Measurements from ENCODE around the gene MBTD1.

DNA sequence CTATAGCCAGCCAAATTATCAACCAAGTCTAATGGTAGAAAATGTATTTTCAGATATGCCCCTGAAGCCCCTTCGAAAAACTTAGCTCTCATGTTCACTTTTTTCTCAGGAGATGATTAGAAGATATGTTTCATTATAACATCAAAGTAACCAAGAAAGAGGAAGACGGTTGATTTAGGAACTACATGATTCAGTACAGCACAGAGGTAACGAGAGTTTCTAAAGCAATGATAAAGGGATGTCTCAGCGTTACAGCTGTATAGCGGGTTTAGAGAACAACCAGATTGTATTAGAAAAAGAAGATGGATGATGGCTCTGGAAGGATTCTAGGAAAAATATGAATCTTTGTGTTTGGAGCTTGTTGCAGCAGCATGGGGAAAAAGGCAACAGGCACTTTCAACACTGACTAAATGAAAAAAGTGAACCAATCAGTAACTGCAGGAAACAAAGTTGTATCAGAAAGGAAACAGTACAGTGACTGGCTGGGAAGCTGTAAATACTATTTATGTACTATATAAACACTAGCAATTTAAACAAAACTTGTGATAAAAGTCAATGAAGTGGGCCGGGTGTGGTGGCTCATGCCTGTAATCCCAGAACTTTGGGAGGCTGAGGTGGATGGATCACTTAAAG, 21.5 kb downstream of the MBTD1 start:
- TF ChIP-seq, protein P1, sequence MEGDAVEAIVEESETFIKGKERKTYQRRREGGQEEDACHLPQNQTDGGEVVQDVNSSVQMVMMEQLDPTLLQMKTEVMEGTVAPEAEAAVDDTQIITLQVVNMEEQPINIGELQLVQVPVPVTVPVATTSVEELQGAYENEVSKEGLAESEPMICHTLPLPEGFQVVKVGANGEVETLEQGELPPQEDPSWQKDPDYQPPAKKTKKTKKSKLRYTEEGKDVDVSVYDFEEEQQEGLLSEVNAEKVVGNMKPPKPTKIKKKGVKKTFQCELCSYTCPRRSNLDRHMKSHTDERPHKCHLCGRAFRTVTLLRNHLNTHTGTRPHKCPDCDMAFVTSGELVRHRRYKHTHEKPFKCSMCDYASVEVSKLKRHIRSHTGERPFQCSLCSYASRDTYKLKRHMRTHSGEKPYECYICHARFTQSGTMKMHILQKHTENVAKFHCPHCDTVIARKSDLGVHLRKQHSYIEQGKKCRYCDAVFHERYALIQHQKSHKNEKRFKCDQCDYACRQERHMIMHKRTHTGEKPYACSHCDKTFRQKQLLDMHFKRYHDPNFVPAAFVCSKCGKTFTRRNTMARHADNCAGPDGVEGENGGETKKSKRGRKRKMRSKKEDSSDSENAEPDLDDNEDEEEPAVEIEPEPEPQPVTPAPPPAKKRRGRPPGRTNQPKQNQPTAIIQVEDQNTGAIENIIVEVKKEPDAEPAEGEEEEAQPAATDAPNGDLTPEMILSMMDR (IDR thresholded peaks at IDR 0.05 in 4 of 5, conservative IDR thresholded peaks at IDR 0.05 in 1 of 5) = no peak
- TF ChIP-seq POLR2A (IDR thresholded peaks at IDR 0.05) = no peak

All from gastrocnemius medialis (tissue), 4 donors.